NCI-H2196 treated with DMSO at 0.1 percent for 48 hours (cell line): ENCODE measurements around the gene CAMK2N2.

Experiments used
- DNase-seq: peaks from one replicate; lab custom pipeline; 2025; ENCODE audit not compliant: unreplicated experiment; lab: John Stamatoyannopoulos, UW

CAMK2N2 gene

GRCh38 chr3:184261270-184261853 lies at the start of gene CAMK2N2:
CAMK2N2 (minus strand) TSS chr3:184261553; CDS start chr3:184261285, 268 bp downstream.
- DNase-seq: peak; percentile 97

- no peak for DNase-seq
Observed at GRCh38 chr3:184308744-184309143, 47.4 kb upstream of the CAMK2N2 start.

- no peak for DNase-seq
Observed at GRCh38 chr3:184307915-184308314, 46.6 kb upstream of the CAMK2N2 start.

GRCh38 chr3:184306341-184306972 lies 45.1 kb upstream of the CAMK2N2 start:
- no peak for DNase-seq

- peak; percentile 43 for DNase-seq
Observed at GRCh38 chr3:184305577-184305976, 44.2 kb upstream of the CAMK2N2 start.

- DNase-seq: no peak
Observed at GRCh38 chr3:184300378-184300720, 39.0 kb upstream of the CAMK2N2 start.

GRCh38 chr3:184299488-184300377 lies 38.4 kb upstream of the CAMK2N2 start:
- DNase-seq: no peak

GRCh38 chr3:184298759-184299487 lies 37.6 kb upstream of the CAMK2N2 start, which contains the start of gene PSMD2:
PSMD2 (plus strand) TSS chr3:184299241; CDS start chr3:184299267, 26 bp downstream.
- peak; percentile 100 for DNase-seq

GRCh38 chr3:184296616-184297015 lies 35.3 kb upstream of the CAMK2N2 start:
- DNase-seq: no peak

- peak; percentile 51 for DNase-seq
Observed at GRCh38 chr3:184295771-184296170, 34.4 kb upstream of the CAMK2N2 start.

- DNase-seq: no peak
Observed at GRCh38 chr3:184291738-184292445, 30.5 kb upstream of the CAMK2N2 start.

GRCh38 chr3:184291044-184291737 lies 29.8 kb upstream of the CAMK2N2 start:
- DNase-seq: no peak

- no peak for DNase-seq
Observed at GRCh38 chr3:184290331-184290730, 29.0 kb upstream of the CAMK2N2 start.

- peak; percentile 59 for DNase-seq
Observed at GRCh38 chr3:184289426-184289938, 28.1 kb upstream of the CAMK2N2 start.

- DNase-seq: peak; percentile 95
Observed at GRCh38 chr3:184284696-184285095, 23.3 kb upstream of the CAMK2N2 start.

- DNase-seq: no peak
Observed at GRCh38 chr3:184283681-184284080, 22.3 kb upstream of the CAMK2N2 start.

GRCh38 chr3:184282941-184283340 lies 21.6 kb upstream of the CAMK2N2 start:
- no peak for DNase-seq

GRCh38 chr3:184277366-184277765 lies 16.0 kb upstream of the CAMK2N2 start:
- no peak for DNase-seq

- DNase-seq: no peak
Observed at GRCh38 chr3:184275961-184276910, 14.9 kb upstream of the CAMK2N2 start, which contains the start of gene ECE2. ECE2 (plus strand) TSS chr3:184276022; CDS start chr3:184276154, 132 bp downstream.
